MM.1S (cell line): ENCODE data around the gene SNN.
A peak's percentile ranks its signal among the peaks of the same experiment; 100 is the strongest.

Experiments used
- DNase-seq: peaks from one replicate; pipeline ENCODE4 v3.0.0-alpha.2; 2015
- H2AFZ ChIP-seq: fragments of 300-600 bp; sonication (generic); 2 replicates; pipeline ENCODE4 v1.6.0; 2016; ENCODE audit warnings: antibody characterized with exemption, low read length
- H3F3A ChIP-seq: fragments of 300-600 bp; sonication (generic); 2 replicates; pipeline ENCODE4 v1.6.1; 2016; ENCODE audit warnings: mild to moderate bottlenecking, antibody characterized with exemption, low read length, moderate library complexity, mixed read lengths; ENCODE audit not compliant: insufficient read depth
- H3K27ac ChIP-seq: fragments of 300-600 bp; sonication (generic); 2 replicates; pipeline ENCODE4 v1.5.1; 2016; ENCODE audit warnings: mild to moderate bottlenecking, low read length
- H3K27me3 ChIP-seq: fragments of 300-600 bp; sonication (generic); replicated peaks from 2 replicates; pipeline ENCODE4 v1.6.0; 2016; ENCODE audit warnings: low read length; ENCODE audit not compliant: insufficient read depth
- H3K36me3 ChIP-seq: fragments of 300-600 bp; sonication (generic); replicated peaks from 2 replicates; pipeline ENCODE4 v1.6.1; 2016; ENCODE audit warnings: mild to moderate bottlenecking, low read length, mixed read lengths; ENCODE audit not compliant: insufficient read depth
- H3K4me1 ChIP-seq: fragments of 300-600 bp; sonication (generic); 2 replicates; pipeline ENCODE4 v1.6.1; 2016; ENCODE audit warnings: low read length, mixed read lengths
- H3K4me2 ChIP-seq: fragments of 300-600 bp; sonication (generic); 2 replicates; pipeline ENCODE4 v1.6.0; 2016; ENCODE audit warnings: low read depth, low read length
- H3K4me3 ChIP-seq: fragments of 300-600 bp; sonication (generic); 2 replicates; pipeline ENCODE4 v1.5.1; 2016; ENCODE audit warnings: low read length, mixed read lengths
- H3K79me2 ChIP-seq: fragments of 300-600 bp; sonication (generic); 2 replicates; pipeline ENCODE4 v1.6.1; 2016; ENCODE audit warnings: mixed run types, low read length, mixed read lengths
- H3K9ac ChIP-seq: fragments of 300-600 bp; sonication (generic); 2 replicates; pipeline ENCODE4 v1.6.1; 2016; ENCODE audit warnings: low read length, mixed read lengths
- H3K9me2 ChIP-seq: fragments of 300-600 bp; sonication (generic); replicated peaks from 2 replicates; pipeline ENCODE4 v1.6.1; 2016; ENCODE audit warnings: mild to moderate bottlenecking, low read length, mixed read lengths; ENCODE audit not compliant: insufficient read depth
- H3K9me3 ChIP-seq: fragments of 300-600 bp; sonication (generic); replicated peaks from 2 replicates; pipeline ENCODE4 v1.6.1; 2016; ENCODE audit warnings: mild to moderate bottlenecking, low read length, mixed read lengths; ENCODE audit not compliant: insufficient read depth
- H4K20me1 ChIP-seq: fragments of 300-600 bp; sonication (generic); 2 replicates; pipeline ENCODE4 v1.6.1; 2016; ENCODE audit warnings: mild to moderate bottlenecking, low read length, moderate library complexity, mixed read lengths; ENCODE audit not compliant: insufficient read depth
- CTCF ChIP-seq: fragments of 300-600 bp; sonication (generic); IDR thresholded peaks from 2 replicates; pipeline ENCODE4 v1.5.1; 2016; ENCODE audit warnings: antibody characterized with exemption, low read length, mixed read lengths
- EZH2 ChIP-seq: fragments of 300-600 bp; sonication (generic); optimal IDR thresholded peaks from 2 replicates; pipeline ENCODE3; 2017; ENCODE audit warnings: low read depth, mild to moderate bottlenecking, antibody characterized with exemption, low read length, mixed read lengths
- EZH2phosphoT487 ChIP-seq: fragments of 300-600 bp; sonication (generic); IDR thresholded peaks from 2 replicates; pipeline ENCODE4 v1.6.1; 2018; ENCODE audit warnings: antibody characterized with exemption, low read length

Gene SNN

GRCh38 chr16:11692171-11692570 lies 23.9 kb downstream of the SNN start:
- DNase-seq, result no peak
- Histone ChIP-seq H2AFZ (no peak overlapping the region), H3K9me3 (no peaks in the 10 kb centered on the region), H3K27me3 (no peaks in the 10 kb centered on the region), H3K79me2 (peaks cover 95% of the 10 kb centered on the region), H3K9ac (peak overlapping the region; percentile 39; the same call in 1 of the 2 replicates), H3K9me2 (no peaks in the 10 kb centered on the region), H3F3A (peaks cover 98% of the 10 kb centered on the region), H3K4me1 (peaks cover 71% of the 10 kb centered on the region), H4K20me1 (no peaks in the 10 kb centered on the region), H3K27ac (peak overlapping the region; percentile 92; the same call in 1 of the 2 replicates), H3K4me3 (0 out of 2 replicates have a peak overlapping the region, but pooled peaks have one; percentile 4), H3K4me2 (peak overlapping the region; percentile 31; the same call in 1 of the 2 replicates), H3K36me3 (peaks cover 41% of the 10 kb centered on the region)
- TF ChIP-seq EZH2phosphoT487, result no peak
- TF ChIP-seq CTCF, result no peak
- TF ChIP-seq EZH2, result no peak

GRCh38 chr16:11692651-11693050 lies 24.4 kb downstream of the SNN start:
- Histone ChIP-seq H3K36me3 (peaks cover 44% of the 10 kb centered on the region), H2AFZ (no peak overlapping the region), H3K4me3 (0 out of 2 replicates have a peak overlapping the region, but pooled peaks have one; percentile 3), H3F3A (peaks cover 98% of the 10 kb centered on the region), H3K27me3 (no peaks in the 10 kb centered on the region), H3K9me3 (no peaks in the 10 kb centered on the region), H3K4me1 (peaks cover 76% of the 10 kb centered on the region), H3K9me2 (no peaks in the 10 kb centered on the region), H3K27ac (peak overlapping the region; percentile 92; the same call in 1 of the 2 replicates), H3K9ac (no peak overlapping the region), H4K20me1 (no peaks in the 10 kb centered on the region), H3K79me2 (peaks cover 95% of the 10 kb centered on the region), H3K4me2 (peak overlapping the region; percentile 31)
- no peak for DNase-seq
- TF ChIP-seq EZH2phosphoT487 (no peak), CTCF (no peak), EZH2 (no peak)

- no peak for TF ChIP-seq CTCF
- TF ChIP-seq EZH2, result no peak
- no peak for TF ChIP-seq EZH2phosphoT487
Observed at GRCh38 chr16:11696266-11697012, 28.2 kb downstream of the SNN start.

More at GRCh38 chr16:11696266-11697012, 28.2 kb downstream of the SNN start:
- no peak for DNase-seq
- peak overlapping the region; percentile 67; the same call in 1 of the 2 replicates for H3K27ac ChIP-seq
- no peaks in the 10 kb centered on the region for H3K9me2 ChIP-seq
- peaks cover 99% of the 10 kb centered on the region for H3K79me2 ChIP-seq
- peaks cover 83% of the 10 kb centered on the region for H3K4me1 ChIP-seq
- H3K9me3 ChIP-seq, result no peaks in the 10 kb centered on the region
- no peak overlapping the region for H2AFZ ChIP-seq
- H3K27me3 ChIP-seq, result no peaks in the 10 kb centered on the region
- H3K4me3 ChIP-seq, result no peak overlapping the region
- peak overlapping the region; percentile 15; the same call in 1 of the 2 replicates for H3K4me2 ChIP-seq
- peaks cover 4% of the 10 kb centered on the region; the same call in 1 of the 2 replicates for H4K20me1 ChIP-seq
- H3K36me3 ChIP-seq, result peaks cover 71% of the 10 kb centered on the region
- H3F3A ChIP-seq, result peaks cover 99% of the 10 kb centered on the region
- H3K9ac ChIP-seq, result no peak overlapping the region
